Trophoblast cell (in vitro differentiated cells and primary cell): Measurements from ENCODE around the gene HBE1.
"Not testable (repeated sequence)": the region's sequence is repeated elsewhere in the genome, so short reads cannot be mapped to it uniquely, and the experiment has no call there.

Experiments used
- DNase-seq, 2 donors: peaks; one replicate each; pipeline ENCODE4 v3.0.0-alpha.2; 2016
- H2AFZ ChIP-seq: 2 replicates; pipeline ENCODE4 v1.6.1; 2013; ENCODE audit warnings: low read length, moderate library complexity, mild to moderate bottlenecking; ENCODE audit not compliant: insufficient read depth, poor library complexity
- H2AK5ac ChIP-seq: 2 replicates; pipeline ENCODE4 v1.6.1; 2013; ENCODE audit warnings: mild to moderate bottlenecking, low read length
- H2BK120ac ChIP-seq: 2 replicates; pipeline ENCODE4 v1.6.1; 2013; ENCODE audit warnings: low read length, mild to moderate bottlenecking, moderate library complexity; ENCODE audit not compliant: insufficient read depth, poor library complexity
- H2BK12ac ChIP-seq: 2 replicates; pipeline ENCODE4 v1.6.1; 2013; ENCODE audit warnings: mild to moderate bottlenecking, low read length, moderate library complexity
- H2BK5ac ChIP-seq: 2 replicates; pipeline ENCODE4 v1.6.1; 2013; ENCODE audit warnings: low read length, low read depth, moderate library complexity, mild to moderate bottlenecking; ENCODE audit not compliant: poor library complexity
- H3K14ac ChIP-seq: 2 replicates; pipeline ENCODE4 v1.6.1; 2013; ENCODE audit warnings: mild to moderate bottlenecking, low read length
- H3K18ac ChIP-seq: 2 replicates; pipeline ENCODE4 v1.6.1; 2013; ENCODE audit warnings: mild to moderate bottlenecking, low read length
- H3K23ac ChIP-seq: 2 replicates; pipeline ENCODE4 v1.6.1; 2013; ENCODE audit warnings: low read length
- H3K27ac ChIP-seq: 2 replicates; pipeline ENCODE4 v1.5.1; 2013; ENCODE audit warnings: low read depth, mild to moderate bottlenecking, inconsistent platforms, low read length, moderate library complexity
- H3K27me3 ChIP-seq: 2 replicates; pipeline ENCODE4 v1.6.1; 2013; ENCODE audit warnings: inconsistent platforms, mild to moderate bottlenecking, low read length, moderate library complexity; ENCODE audit not compliant: insufficient read depth
- H3K36me3 ChIP-seq, 2 experiments: 1 replicate in 1 of 2; 2 replicates in 1 of 2; pipeline ENCODE4 v1.6.1; 2013; ENCODE audit warnings: low read length in 2 of 2, mild to moderate bottlenecking in 2 of 2, moderate library complexity in 1 of 2; ENCODE audit not compliant: insufficient read depth in 2 of 2, control insufficient read depth in 1 of 2
- H3K4ac ChIP-seq: 2 replicates; pipeline ENCODE4 v1.6.1; 2013; ENCODE audit warnings: low read depth, mild to moderate bottlenecking, low read length, moderate library complexity
- H3K4me1 ChIP-seq, 2 experiments: 1 replicate in 1 of 2; 2 replicates in 1 of 2; pipeline ENCODE4 v1.6.1; 2013; ENCODE audit warnings: low read length in 2 of 2, mild to moderate bottlenecking in 2 of 2, moderate library complexity in 1 of 2; ENCODE audit not compliant: insufficient read depth in 2 of 2, control insufficient read depth in 1 of 2
- H3K4me2 ChIP-seq: 2 replicates; pipeline ENCODE4 v1.6.1; 2013; ENCODE audit warnings: inconsistent platforms, mild to moderate bottlenecking, low read length, moderate library complexity
- H3K4me3 ChIP-seq: 2 replicates; pipeline ENCODE4 v1.5.1; 2013; ENCODE audit warnings: mild to moderate bottlenecking, low read depth, low read length, inconsistent platforms
- H3K79me1 ChIP-seq: one replicate; pipeline ENCODE4 v1.6.1; 2013; ENCODE audit warnings: low read length
- H3K79me2 ChIP-seq: 2 replicates; pipeline ENCODE4 v1.6.1; 2013; ENCODE audit warnings: low read length, mild to moderate bottlenecking; ENCODE audit not compliant: control insufficient read depth, insufficient read depth, poor library complexity
- H3K9ac ChIP-seq: 2 replicates; pipeline ENCODE4 v1.6.1; 2013; ENCODE audit warnings: mild to moderate bottlenecking, low read length
- H3K9me3 ChIP-seq: 2 replicates; pipeline ENCODE4 v1.6.1; 2013; ENCODE audit warnings: low read depth, mild to moderate bottlenecking, control low read depth, inconsistent platforms, low read length; ENCODE audit not compliant: insufficient read depth
- H4K12ac ChIP-seq: 2 replicates; pipeline ENCODE4 v1.6.1; 2013; ENCODE audit warnings: low read depth, mild to moderate bottlenecking, low read length, moderate library complexity
- H4K8ac ChIP-seq: 2 replicates; pipeline ENCODE4 v1.6.1; 2013; ENCODE audit warnings: low read depth, mild to moderate bottlenecking, low read length, moderate library complexity
- H4K91ac ChIP-seq: one replicate; pipeline ENCODE4 v1.6.1; 2013; ENCODE audit warnings: low read depth, mild to moderate bottlenecking, low read length, moderate library complexity
- WGBS: extraction: QIAGEN DNeasy Blood & Tissue Kit; methylation state at CpG from one replicate; pipeline ENCODE4 v1.1.7; 2013; ENCODE audit warnings: missing lambda C conversion rate; ENCODE audit not compliant: insufficient read length, insufficient coverage; ENCODE audit errors: extremely low coverage; 5-methylcytosine and 5-hydroxymethylcytosine counted together

The HBE1 gene

GRCh38 chr11:5250543-5251204 is 19.1 kb downstream of the HBE1 start:
- DNase-seq, result no peak
- Histone ChIP-seq H4K91ac (no peak overlapping the region), H2AFZ (no peak overlapping the region), H3K79me2 (no peaks in the 10 kb centered on the region), H4K8ac (no peak overlapping the region), H3K27me3 (no peaks in the 10 kb centered on the region), H4K12ac (no peak overlapping the region), H2BK12ac (no peak overlapping the region), H2BK5ac (no peak overlapping the region), H3K27ac (no peak overlapping the region), H3K4me1 (no peaks in the 10 kb centered on the region), H3K36me3 (no peaks in the 10 kb centered on the region), H3K4ac (no peak overlapping the region), H2BK120ac (no peak overlapping the region), H3K18ac (no peak overlapping the region), H3K23ac (no peak overlapping the region), H3K14ac (no peak overlapping the region), H3K4me3 (no peak overlapping the region), H3K79me1 (no peaks in the 10 kb centered on the region), H3K9ac (no peak overlapping the region), H3K4me2 (no peak overlapping the region), H2AK5ac (no peak overlapping the region), H3K9me3 (no peaks in the 10 kb centered on the region)
- no CpG with 5 or more reads among the region's 4 CpGs for WGBS

- H3K9me3 ChIP-seq, H3K4me3 ChIP-seq, H3K4me1 ChIP-seq, H3K14ac ChIP-seq, H3K9ac ChIP-seq, H4K91ac ChIP-seq, H2AK5ac ChIP-seq, H4K8ac ChIP-seq, H3K27me3 ChIP-seq, H3K4me2 ChIP-seq, H3K36me3 ChIP-seq, H4K12ac ChIP-seq, H2BK12ac ChIP-seq, H3K27ac ChIP-seq, H2BK5ac ChIP-seq, H2BK120ac ChIP-seq, H3K18ac ChIP-seq, H2AFZ ChIP-seq, H3K79me1 ChIP-seq, DNase-seq, H3K23ac ChIP-seq, H3K79me2 ChIP-seq, H3K4ac ChIP-seq: not testable (repeated sequence)
- WGBS, result no CpG with 5 or more reads among the region's 9 CpGs
Measured at GRCh38 chr11:5249807-5250396, 19.8 kb downstream of the HBE1 start, which contains the start of gene HBG1. HBG1 (minus strand) TSS chr11:5249857; CDS start chr11:5249804, 53 bp downstream.

- not testable (repeated sequence) for H2AK5ac ChIP-seq, H2BK12ac ChIP-seq, H3K27me3 ChIP-seq, H3K9ac ChIP-seq, H3K27ac ChIP-seq, H4K12ac ChIP-seq, H3K36me3 ChIP-seq, H3K4ac ChIP-seq, H2BK120ac ChIP-seq, DNase-seq, H3K4me1 ChIP-seq, H3K14ac ChIP-seq, H3K79me2 ChIP-seq, H3K79me1 ChIP-seq, H4K8ac ChIP-seq, H2AFZ ChIP-seq, H3K4me3 ChIP-seq, H3K23ac ChIP-seq, H4K91ac ChIP-seq, H3K4me2 ChIP-seq, H3K18ac ChIP-seq, H2BK5ac ChIP-seq, H3K9me3 ChIP-seq
- WGBS, result no CpG with 5 or more reads among the region's 7 CpGs
Measured at GRCh38 chr11:5248498-5248897, 21.2 kb downstream of the HBE1 start.

- no peak overlapping the region for H3K27ac ChIP-seq
- no peaks in the 10 kb centered on the region for H3K79me2 ChIP-seq
- DNase-seq, result no peak
- no peak overlapping the region for H3K4me3 ChIP-seq
- H3K27me3 ChIP-seq, result no peaks in the 10 kb centered on the region
- H3K4ac ChIP-seq, result no peak overlapping the region
- no peak overlapping the region for H4K12ac ChIP-seq
- no peak overlapping the region for H3K18ac ChIP-seq
- H4K8ac ChIP-seq, result no peak overlapping the region
- no peaks in the 10 kb centered on the region for H3K36me3 ChIP-seq
- WGBS, result no CpG with 5 or more reads among the region's 3 CpGs
- H4K91ac ChIP-seq, result no peak overlapping the region
- H3K9me3 ChIP-seq, result no peaks in the 10 kb centered on the region
- no peak overlapping the region for H3K9ac ChIP-seq
- H2AK5ac ChIP-seq, result no peak overlapping the region
- no peak overlapping the region for H3K4me2 ChIP-seq
- H3K4me1 ChIP-seq, result no peaks in the 10 kb centered on the region
- H2BK5ac ChIP-seq, result no peak overlapping the region
- H3K23ac ChIP-seq, result no peak overlapping the region
- no peaks in the 10 kb centered on the region for H3K79me1 ChIP-seq
- no peak overlapping the region for H3K14ac ChIP-seq
- no peak overlapping the region for H2AFZ ChIP-seq
- no peak overlapping the region for H2BK12ac ChIP-seq
- H2BK120ac ChIP-seq, result no peak overlapping the region
Measured at GRCh38 chr11:5247472-5248192, 22.1 kb downstream of the HBE1 start.
